DOHH2 (cell line): ENCODE data around the gene TRAF3.

Experiments used
- EZH2phosphoT487 ChIP-seq: fragments of 200-600 bp; sonication (generic); IDR thresholded peaks from 2 replicates; pipeline ENCODE4 v1.6.1; 2017; ENCODE audit warnings: borderline replicate concordance, mild to moderate bottlenecking, antibody characterized with exemption, low read length, moderate library complexity, mixed read lengths
- TF ChIP-seq, protein P1 (sequence below): fragments of 200-600 bp; sonication (generic); IDR thresholded peaks from one replicate; pipeline ENCODE4 v1.5.1; 2014; ENCODE audit warnings: antibody characterized with exemption, mild to moderate bottlenecking, low read depth, low read length; ENCODE audit not compliant: poor library complexity, severe bottlenecking

DNA sequence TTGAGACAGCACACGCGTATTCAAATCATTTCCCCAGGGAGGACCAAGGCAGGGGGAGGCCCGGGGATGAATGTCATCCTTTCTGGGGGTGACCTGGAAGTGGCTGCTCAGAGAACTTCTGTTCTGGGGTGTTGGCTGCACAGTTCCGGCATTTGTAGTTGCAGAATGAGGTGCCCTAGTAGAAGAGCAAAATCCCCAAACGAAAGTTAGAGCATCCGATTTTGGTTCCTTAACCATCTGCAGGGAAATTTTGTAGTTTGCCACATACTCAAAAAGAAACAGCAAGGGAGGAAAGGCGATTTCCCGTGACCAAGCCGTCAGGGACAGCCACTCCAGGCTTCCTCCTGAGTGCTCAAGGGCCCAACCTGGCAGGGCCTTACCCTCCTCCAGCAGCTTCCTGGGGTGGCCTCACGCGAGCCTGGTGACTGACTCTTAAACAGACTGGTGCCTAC lies 13.0 kb upstream of the TRAF3 start:
- TF ChIP-seq EZH2phosphoT487 = no peak
- TF ChIP-seq, protein P1, sequence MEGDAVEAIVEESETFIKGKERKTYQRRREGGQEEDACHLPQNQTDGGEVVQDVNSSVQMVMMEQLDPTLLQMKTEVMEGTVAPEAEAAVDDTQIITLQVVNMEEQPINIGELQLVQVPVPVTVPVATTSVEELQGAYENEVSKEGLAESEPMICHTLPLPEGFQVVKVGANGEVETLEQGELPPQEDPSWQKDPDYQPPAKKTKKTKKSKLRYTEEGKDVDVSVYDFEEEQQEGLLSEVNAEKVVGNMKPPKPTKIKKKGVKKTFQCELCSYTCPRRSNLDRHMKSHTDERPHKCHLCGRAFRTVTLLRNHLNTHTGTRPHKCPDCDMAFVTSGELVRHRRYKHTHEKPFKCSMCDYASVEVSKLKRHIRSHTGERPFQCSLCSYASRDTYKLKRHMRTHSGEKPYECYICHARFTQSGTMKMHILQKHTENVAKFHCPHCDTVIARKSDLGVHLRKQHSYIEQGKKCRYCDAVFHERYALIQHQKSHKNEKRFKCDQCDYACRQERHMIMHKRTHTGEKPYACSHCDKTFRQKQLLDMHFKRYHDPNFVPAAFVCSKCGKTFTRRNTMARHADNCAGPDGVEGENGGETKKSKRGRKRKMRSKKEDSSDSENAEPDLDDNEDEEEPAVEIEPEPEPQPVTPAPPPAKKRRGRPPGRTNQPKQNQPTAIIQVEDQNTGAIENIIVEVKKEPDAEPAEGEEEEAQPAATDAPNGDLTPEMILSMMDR = no peak
